GM18502 (cell line): ENCODE measurements around the gene BBS5.
"Not testable (repeated sequence)": the region's sequence is repeated elsewhere in the genome, so short reads cannot be mapped to it uniquely, and the experiment has no call there.

Source experiments
- ATAC-seq: cut with Tn5 transposase; IDR thresholded peaks from one replicate; pipeline ENCODE4 v1.9.1; 2021; ENCODE audit warnings: mild to moderate bottlenecking; ENCODE audit not compliant: unreplicated experiment, poor library complexity

BBS5 gene

GRCh38 chr2:169528271-169528701, 49.0 kb downstream of the BBS5 start:
- peak; percentile 81 for ATAC-seq

- not testable (repeated sequence) for ATAC-seq
These were observed 60.2 kb downstream of the BBS5 start for GRCh38 chr2:169539460-169539859.

GRCh38 chr2:169540146-169540545, 60.9 kb downstream of the BBS5 start:
- ATAC-seq: no peak

- ATAC-seq: no peak
These were observed 63.1 kb downstream of the BBS5 start for GRCh38 chr2:169542433-169542832.

GRCh38 chr2:169546756-169547155, 67.5 kb downstream of the BBS5 start:
- ATAC-seq: no peak
